ENCODE results near the gene TMPRSS2.

DNA sequence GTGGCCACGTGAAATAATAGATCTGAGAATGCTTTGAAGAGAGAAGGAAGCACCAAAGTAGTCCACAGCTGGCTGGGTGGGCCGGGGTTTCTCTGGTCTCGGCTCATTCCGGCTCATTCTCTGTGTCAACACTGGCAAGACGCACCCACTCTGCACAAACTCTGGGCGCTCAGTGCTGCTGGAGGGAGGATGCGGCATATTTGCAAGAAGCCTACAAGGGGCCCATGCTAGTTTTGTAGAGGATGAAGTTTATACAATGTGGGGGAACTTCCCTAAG lies 28.8 kb upstream of the TMPRSS2 start:
- TF ChIP-seq, protein P1, sequence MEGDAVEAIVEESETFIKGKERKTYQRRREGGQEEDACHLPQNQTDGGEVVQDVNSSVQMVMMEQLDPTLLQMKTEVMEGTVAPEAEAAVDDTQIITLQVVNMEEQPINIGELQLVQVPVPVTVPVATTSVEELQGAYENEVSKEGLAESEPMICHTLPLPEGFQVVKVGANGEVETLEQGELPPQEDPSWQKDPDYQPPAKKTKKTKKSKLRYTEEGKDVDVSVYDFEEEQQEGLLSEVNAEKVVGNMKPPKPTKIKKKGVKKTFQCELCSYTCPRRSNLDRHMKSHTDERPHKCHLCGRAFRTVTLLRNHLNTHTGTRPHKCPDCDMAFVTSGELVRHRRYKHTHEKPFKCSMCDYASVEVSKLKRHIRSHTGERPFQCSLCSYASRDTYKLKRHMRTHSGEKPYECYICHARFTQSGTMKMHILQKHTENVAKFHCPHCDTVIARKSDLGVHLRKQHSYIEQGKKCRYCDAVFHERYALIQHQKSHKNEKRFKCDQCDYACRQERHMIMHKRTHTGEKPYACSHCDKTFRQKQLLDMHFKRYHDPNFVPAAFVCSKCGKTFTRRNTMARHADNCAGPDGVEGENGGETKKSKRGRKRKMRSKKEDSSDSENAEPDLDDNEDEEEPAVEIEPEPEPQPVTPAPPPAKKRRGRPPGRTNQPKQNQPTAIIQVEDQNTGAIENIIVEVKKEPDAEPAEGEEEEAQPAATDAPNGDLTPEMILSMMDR (IDR thresholded peaks at IDR 0.05 in 2 of 3, conservative IDR thresholded peaks at IDR 0.05 in 1 of 3; ENCODE audit: borderline replicate concordance in 1 of 3, insufficient read depth in 1 of 3, low read depth in 2 of 3, low read length in 2 of 3): no peak
- TF ChIP-seq, protein P2, sequence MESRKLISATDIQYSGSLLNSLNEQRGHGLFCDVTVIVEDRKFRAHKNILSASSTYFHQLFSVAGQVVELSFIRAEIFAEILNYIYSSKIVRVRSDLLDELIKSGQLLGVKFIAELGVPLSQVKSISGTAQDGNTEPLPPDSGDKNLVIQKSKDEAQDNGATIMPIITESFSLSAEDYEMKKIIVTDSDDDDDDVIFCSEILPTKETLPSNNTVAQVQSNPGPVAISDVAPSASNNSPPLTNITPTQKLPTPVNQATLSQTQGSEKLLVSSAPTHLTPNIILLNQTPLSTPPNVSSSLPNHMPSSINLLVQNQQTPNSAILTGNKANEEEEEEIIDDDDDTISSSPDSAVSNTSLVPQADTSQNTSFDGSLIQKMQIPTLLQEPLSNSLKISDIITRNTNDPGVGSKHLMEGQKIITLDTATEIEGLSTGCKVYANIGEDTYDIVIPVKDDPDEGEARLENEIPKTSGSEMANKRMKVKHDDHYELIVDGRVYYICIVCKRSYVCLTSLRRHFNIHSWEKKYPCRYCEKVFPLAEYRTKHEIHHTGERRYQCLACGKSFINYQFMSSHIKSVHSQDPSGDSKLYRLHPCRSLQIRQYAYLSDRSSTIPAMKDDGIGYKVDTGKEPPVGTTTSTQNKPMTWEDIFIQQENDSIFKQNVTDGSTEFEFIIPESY (IDR thresholded peaks at IDR 0.05; ENCODE audit: extremely low read depth, insufficient replicate concordance, low read length): no peak
- no peak for TF ChIP-seq ZNF274 (IDR thresholded peaks at IDR 0.05; ENCODE audit: low read depth, low read length)
- TF ChIP-seq, protein P3, sequence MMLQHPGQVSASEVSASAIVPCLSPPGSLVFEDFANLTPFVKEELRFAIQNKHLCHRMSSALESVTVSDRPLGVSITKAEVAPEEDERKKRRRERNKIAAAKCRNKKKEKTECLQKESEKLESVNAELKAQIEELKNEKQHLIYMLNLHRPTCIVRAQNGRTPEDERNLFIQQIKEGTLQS (IDR thresholded peaks at IDR 0.05): no peak
- TF ChIP-seq EZH2 (IDR thresholded peaks at IDR 0.05): no peak
- no peak for TF ChIP-seq POLR2AphosphoS5 (IDR thresholded peaks at IDR 0.05; ENCODE audit: low read depth, low read length)
- no peak for TF ChIP-seq YY1 (IDR thresholded peaks at IDR 0.05; ENCODE audit: extremely low read depth, insufficient replicate concordance, low read depth, low read length)
- TF ChIP-seq POLR2A (IDR thresholded peaks at IDR 0.05; ENCODE audit: borderline replicate concordance, extremely low read depth, insufficient read depth, insufficient read length): no peak

Data from HCT116 (cell line).